Measurements from ENCODE around the gene UBR1. TPM values are rescaled to one million over a fixed set of nuclear protein-coding genes. Genes with fewer than 3 reads are reported as not detected.

The UBR1 gene
- total RNA-seq, 4 donors from 2014 or later: 21.3 to 108 (median 34.2) TPM

DNA sequence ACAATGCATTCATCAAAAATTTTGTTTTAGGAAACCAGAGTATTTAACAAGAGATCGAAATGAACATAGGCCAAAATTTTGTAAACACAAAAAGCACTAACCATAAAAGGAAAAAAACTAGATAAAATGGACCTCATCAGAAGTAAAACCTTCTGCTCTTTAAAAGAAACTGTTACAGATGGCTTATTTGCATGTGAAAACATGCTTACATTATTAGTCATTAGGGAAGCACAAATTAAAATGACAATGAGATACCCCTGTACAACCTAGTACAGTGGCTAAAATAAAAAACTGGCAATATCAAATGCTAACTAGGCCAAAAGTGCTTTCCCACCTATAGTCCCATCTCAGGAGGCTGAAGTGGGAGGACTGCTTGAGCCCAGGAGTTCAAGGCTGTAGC lies 19.3 kb downstream of the UBR1 start:
- TF ChIP-seq, protein P1, sequence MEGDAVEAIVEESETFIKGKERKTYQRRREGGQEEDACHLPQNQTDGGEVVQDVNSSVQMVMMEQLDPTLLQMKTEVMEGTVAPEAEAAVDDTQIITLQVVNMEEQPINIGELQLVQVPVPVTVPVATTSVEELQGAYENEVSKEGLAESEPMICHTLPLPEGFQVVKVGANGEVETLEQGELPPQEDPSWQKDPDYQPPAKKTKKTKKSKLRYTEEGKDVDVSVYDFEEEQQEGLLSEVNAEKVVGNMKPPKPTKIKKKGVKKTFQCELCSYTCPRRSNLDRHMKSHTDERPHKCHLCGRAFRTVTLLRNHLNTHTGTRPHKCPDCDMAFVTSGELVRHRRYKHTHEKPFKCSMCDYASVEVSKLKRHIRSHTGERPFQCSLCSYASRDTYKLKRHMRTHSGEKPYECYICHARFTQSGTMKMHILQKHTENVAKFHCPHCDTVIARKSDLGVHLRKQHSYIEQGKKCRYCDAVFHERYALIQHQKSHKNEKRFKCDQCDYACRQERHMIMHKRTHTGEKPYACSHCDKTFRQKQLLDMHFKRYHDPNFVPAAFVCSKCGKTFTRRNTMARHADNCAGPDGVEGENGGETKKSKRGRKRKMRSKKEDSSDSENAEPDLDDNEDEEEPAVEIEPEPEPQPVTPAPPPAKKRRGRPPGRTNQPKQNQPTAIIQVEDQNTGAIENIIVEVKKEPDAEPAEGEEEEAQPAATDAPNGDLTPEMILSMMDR (IDR thresholded peaks at IDR 0.05): no peak
- TF ChIP-seq EP300 (IDR thresholded peaks at IDR 0.05; ENCODE audit: low read depth): no peak
- TF ChIP-seq POLR2A (IDR thresholded peaks at IDR 0.05): no peak
- TF ChIP-seq POLR2AphosphoS5 (IDR thresholded peaks at IDR 0.05): no peak
- in situ Hi-C loops (cut with MboI; ENCODE audit: low pct_ligation_motif_present in 1 of 4, low pct_unique_long_range_greater_than_20kb in 1 of 4, low sequenced_read_pairs in 3 of 4) (no loop called here), intact Hi-C loops (cut with DNase I; ENCODE audit: low total_unique reads) (no loop called here)
- no peak for DNase-seq
- Histone ChIP-seq H3K9me3 (no peaks in the 10 kb centered on the region), H3K4me1 (peaks cover 0 to 23% (median 4%) of the 10 kb centered on the region in 4 donors), H3K27ac (peak overlapping the region in 1 of 4 donors; percentile 14), H3K36me3 (peaks cover 0 to 13% (median 0%) of the 10 kb centered on the region in 4 donors), H3K27me3 (no peaks in the 10 kb centered on the region), H3K4me3 (no peak overlapping the region)
- WGBS, 2 donors (ENCODE audit: low coverage in 1 of 2): 28 to 40% methylated on average over 1 of the region's 1 CpG

DNA sequence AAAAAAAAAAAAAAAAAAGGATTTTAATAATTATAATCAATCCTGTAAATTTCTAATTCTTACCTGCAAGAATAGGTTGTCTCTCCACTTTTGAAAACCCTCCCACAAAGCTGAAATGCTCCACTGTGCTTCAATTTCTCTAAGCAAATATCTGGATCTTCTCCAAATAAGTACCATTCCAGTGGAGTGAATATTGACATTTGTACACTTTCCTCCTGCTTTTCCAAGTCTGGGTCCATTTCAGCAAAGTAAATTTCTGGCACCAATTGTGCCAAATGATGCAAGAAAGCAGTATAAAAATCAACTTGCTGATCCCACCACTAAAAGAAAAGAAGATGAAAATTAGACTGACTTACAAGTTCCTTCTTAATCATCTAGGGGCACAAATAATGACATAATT lies 19.9 kb downstream of the UBR1 start:
- intact Hi-C loops (cut with DNase I; ENCODE audit: low total_unique reads) (no loop called here), in situ Hi-C loops (cut with MboI; ENCODE audit: low pct_ligation_motif_present in 1 of 4, low pct_unique_long_range_greater_than_20kb in 1 of 4, low sequenced_read_pairs in 3 of 4) (no loop called here)
- DNase-seq: no peak
- peaks cover 0 to 23% (median 4%) of the 10 kb centered on the region in 4 donors for H3K4me1 ChIP-seq
- H3K4me3 ChIP-seq: no peak overlapping the region
- no peaks in the 10 kb centered on the region for H3K9me3 ChIP-seq
- peaks cover 0 to 17% (median under 1%) of the 10 kb centered on the region in 4 donors for H3K36me3 ChIP-seq
- peak overlapping the region in 3 of 4 donors; percentile 0 to 50 (median 29) for H3K27ac ChIP-seq
- no peaks in the 10 kb centered on the region for H3K27me3 ChIP-seq
- TF ChIP-seq POLR2A (IDR thresholded peaks at IDR 0.05) (no peak), POLR2AphosphoS5 (IDR thresholded peaks at IDR 0.05) (no peak), EP300 (IDR thresholded peaks at IDR 0.05; ENCODE audit: low read depth) (no peak)
- TF ChIP-seq, protein P1 (IDR thresholded peaks at IDR 0.05): no peak

DNA sequence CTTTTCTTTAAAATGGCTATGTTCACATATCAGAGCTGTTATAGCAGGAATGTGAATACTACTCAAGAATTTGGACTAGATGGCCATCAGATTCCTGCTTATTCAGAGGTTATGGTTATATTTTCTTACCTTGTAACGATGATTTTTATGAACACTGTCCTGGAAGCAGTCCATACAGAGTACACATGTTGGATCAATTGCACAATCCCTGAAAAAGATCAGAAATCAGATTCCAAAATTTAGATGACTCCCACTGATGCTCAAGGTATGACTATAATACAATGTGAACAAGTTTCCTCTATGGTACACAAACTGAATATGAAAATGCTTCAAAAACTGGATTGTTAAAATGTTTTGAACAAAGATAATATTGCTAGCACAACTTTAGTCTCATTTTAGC lies 23.3 kb downstream of the UBR1 start:
- Histone ChIP-seq H3K9me3 (no peaks in the 10 kb centered on the region), H3K36me3 (peaks cover 0 to 22% (median 4%) of the 10 kb centered on the region in 4 donors), H3K4me3 (no peak overlapping the region), H3K27me3 (no peaks in the 10 kb centered on the region), H3K4me1 (peaks cover 0 to 23% (median 4%) of the 10 kb centered on the region in 4 donors), H3K27ac (no peak overlapping the region)
- 82 to 90% methylated on average over 1 of the region's 1 CpG for WGBS, 2 donors (ENCODE audit: low coverage in 1 of 2)
- in situ Hi-C loops (cut with MboI; ENCODE audit: low pct_ligation_motif_present in 1 of 4, low pct_unique_long_range_greater_than_20kb in 1 of 4, low sequenced_read_pairs in 3 of 4): no loop called here
- intact Hi-C loops (cut with DNase I; ENCODE audit: low total_unique reads): no loop called here
- DNase-seq: no peak
- TF ChIP-seq POLR2AphosphoS5 (IDR thresholded peaks at IDR 0.05) (no peak), EP300 (IDR thresholded peaks at IDR 0.05; ENCODE audit: low read depth) (no peak), POLR2A (IDR thresholded peaks at IDR 0.05) (no peak)
- TF ChIP-seq, protein P1 (IDR thresholded peaks at IDR 0.05): no peak

DNA sequence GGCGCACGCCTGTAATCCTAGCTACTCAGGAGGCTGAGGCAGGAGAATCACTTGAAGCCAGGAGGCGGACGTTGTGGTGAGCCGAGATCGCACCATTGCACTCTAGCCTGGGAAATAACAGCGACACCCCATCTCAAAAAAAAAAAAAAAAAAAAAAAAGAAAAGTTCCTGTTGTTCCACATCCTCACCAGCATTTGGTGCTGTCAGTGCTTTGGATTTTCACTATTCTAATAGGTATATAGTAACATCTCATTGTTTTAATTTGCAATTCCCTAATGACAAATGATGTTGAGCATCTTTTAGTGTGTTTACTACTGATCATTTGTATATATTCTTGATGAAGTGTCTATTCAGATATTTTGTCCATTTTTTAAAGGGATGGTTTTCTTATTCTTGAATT lies 24.6 kb downstream of the UBR1 start:
- Histone ChIP-seq H3K9me3 (no peaks in the 10 kb centered on the region), H3K4me1 (peaks cover 0 to 18% (median 3%) of the 10 kb centered on the region in 4 donors), H3K36me3 (peaks cover 0 to 22% (median 4%) of the 10 kb centered on the region in 4 donors), H3K27ac (no peak overlapping the region), H3K27me3 (no peaks in the 10 kb centered on the region), H3K4me3 (no peak overlapping the region)
- intact Hi-C loops (cut with DNase I; ENCODE audit: low total_unique reads) (no loop called here), in situ Hi-C loops (cut with MboI; ENCODE audit: low pct_ligation_motif_present in 1 of 4, low pct_unique_long_range_greater_than_20kb in 1 of 4, low sequenced_read_pairs in 3 of 4) (no loop called here)
- WGBS, 2 donors (ENCODE audit: low coverage in 1 of 2): 97 to 100% methylated on average over 6 to 7 of the region's 7 CpGs
- TF ChIP-seq EP300 (IDR thresholded peaks at IDR 0.05; ENCODE audit: low read depth): no peak
- no peak for DNase-seq

DNA sequence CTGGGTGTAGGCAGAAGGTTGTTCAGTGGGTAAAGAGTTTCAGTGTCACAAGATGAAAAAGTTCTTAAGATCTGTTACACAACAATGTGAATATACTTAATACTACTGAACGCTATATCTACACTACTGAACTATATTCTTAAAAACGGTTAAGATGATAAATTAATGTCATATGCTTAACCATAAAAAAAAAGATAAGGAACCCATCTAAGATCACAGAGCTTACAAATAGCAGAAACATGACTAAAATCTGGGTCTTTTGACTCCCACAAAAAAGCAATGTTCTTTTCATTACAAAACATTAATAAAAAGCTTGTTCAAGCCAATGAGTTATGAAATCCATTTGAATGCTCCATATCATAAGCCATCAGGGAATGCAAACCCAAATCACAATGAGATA lies 34.4 kb downstream of the UBR1 start:
- in situ Hi-C loops (cut with MboI; ENCODE audit: low pct_ligation_motif_present in 1 of 4, low pct_unique_long_range_greater_than_20kb in 1 of 4, low sequenced_read_pairs in 3 of 4) (no loop called here), intact Hi-C loops (cut with DNase I; ENCODE audit: low total_unique reads) (no loop called here)
- H3K36me3 ChIP-seq: peaks cover 0 to 70% (median 18%) of the 10 kb centered on the region in 4 donors
- H3K27ac ChIP-seq: no peak overlapping the region
- no peaks in the 10 kb centered on the region for H3K4me1 ChIP-seq
- no peak for DNase-seq
- TF ChIP-seq POLR2AphosphoS5 (IDR thresholded peaks at IDR 0.05) (no peak), EP300 (IDR thresholded peaks at IDR 0.05; ENCODE audit: low read depth) (no peak)
- no peaks in the 10 kb centered on the region for H3K9me3 ChIP-seq
- H3K4me3 ChIP-seq: no peak overlapping the region
- no peaks in the 10 kb centered on the region for H3K27me3 ChIP-seq
- WGBS, 2 donors (ENCODE audit: low coverage in 1 of 2): 85 to 94% methylated on average over 2 of the region's 2 CpGs

Data from transverse colon (tissue), 4 donors.